ENCODE results near the gene TBC1D22B.
A peak's percentile ranks its signal among the peaks of the same experiment; 100 is the strongest.

TBC1D22B gene

DNA sequence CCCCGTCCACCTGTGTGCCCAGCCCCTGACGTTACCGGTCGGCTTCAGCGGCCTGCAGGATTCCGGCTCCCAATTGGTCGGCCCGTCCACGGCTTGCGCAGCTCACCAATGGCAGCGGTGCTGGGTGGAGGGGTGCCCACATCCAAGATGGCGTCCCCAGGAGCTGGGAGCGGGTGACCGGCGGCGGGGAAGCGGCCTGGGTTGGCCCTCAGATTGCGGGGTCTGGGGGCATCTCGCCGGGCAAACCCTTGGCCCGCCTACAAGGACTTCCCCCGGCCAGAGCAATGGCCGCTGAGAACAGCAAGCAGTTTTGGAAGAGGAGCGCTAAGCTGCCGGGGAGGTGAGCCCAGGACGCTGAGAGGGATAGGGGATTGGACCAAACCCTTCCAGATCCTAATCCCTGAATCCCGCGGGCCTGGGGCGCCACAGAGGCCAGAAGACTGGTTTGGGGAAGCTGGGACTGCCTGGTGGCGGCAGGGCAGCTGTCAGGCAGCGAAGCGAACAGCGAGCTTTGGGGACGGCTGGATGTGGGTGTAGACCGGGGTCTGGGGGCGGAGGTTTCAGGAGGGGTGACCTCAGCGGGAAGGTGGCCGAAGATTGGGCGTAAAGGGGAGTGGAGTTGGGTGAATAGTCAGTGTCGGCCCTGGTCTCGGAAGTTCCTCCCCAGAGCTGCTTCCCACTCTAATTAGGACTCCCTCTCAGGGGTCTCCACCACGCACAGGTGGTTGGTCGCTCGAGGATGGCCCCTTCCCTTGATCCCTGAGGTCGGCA is at the start of gene TBC1D22B, which contains the start of gene TMEM217:
TBC1D22B (plus strand) TSS at position 139 of the 771 bp plus-strand sequence; CDS start at position 285, 146 bp downstream.
TMEM217 (minus strand) TSS at position 511 of the 771 bp plus-strand sequence. CDS start 39,114 bp downstream, outside the sequence.
- Histone ChIP-seq H3K9me3 (ENCODE audit: control insufficient read depth, insufficient read depth, low read length) (no peaks in the 10 kb centered on the region), H3K4me3 (ENCODE audit: low read depth, low read length) (peak within 1 kb of the TSS; percentile 99), H3K9ac (ENCODE audit: low read depth, low read length) (peak within 1 kb of the TSS; percentile 89), H3K27me3 (ENCODE audit: control insufficient read depth, insufficient read depth, low read length) (peaks cover 8% of the 10 kb centered on the region), H3K36me3 (ENCODE audit: control insufficient read depth, insufficient read depth, low read length) (no peaks in the 10 kb centered on the region), H3K4me1 (ENCODE audit: control insufficient read depth, insufficient read depth, low read length) (no peaks in the 10 kb centered on the region)

GRCh38 chr6:37207903-37208456 is 49.6 kb upstream of the TBC1D22B start:
- no peaks in the 10 kb centered on the region for H3K4me1 ChIP-seq (ENCODE audit: control insufficient read depth, insufficient read depth, low read length)
- H3K9me3 ChIP-seq (ENCODE audit: control insufficient read depth, insufficient read depth, low read length): no peaks in the 10 kb centered on the region
- no peaks in the 10 kb centered on the region for H3K36me3 ChIP-seq (ENCODE audit: control insufficient read depth, insufficient read depth, low read length)
- no peak overlapping the region for H3K4me3 ChIP-seq (ENCODE audit: low read depth, low read length)
- no peaks in the 10 kb centered on the region for H3K27me3 ChIP-seq (ENCODE audit: control insufficient read depth, insufficient read depth, low read length)
- no peak overlapping the region for H3K9ac ChIP-seq (ENCODE audit: low read depth, low read length)

DNA sequence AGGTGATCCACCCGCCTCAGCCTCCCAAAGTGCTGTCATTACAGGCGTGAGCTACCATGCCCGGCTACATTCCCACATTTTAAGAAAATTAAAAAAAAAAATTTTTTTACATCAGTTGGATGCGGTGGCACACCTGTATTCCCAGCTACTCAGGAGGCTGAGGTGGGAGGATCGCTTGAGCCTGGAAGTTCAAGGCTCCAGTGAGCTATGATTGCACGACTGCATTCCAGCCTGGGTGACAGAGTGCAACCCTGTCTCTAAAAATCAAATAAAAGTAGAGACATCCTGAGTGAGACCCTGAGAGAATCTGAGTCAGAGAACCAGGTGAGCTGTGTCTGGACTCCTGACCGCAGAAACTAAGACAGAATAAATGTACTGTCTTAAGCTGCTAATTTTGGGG is 48.8 kb upstream of the TBC1D22B start:
- Histone ChIP-seq H3K4me3 (ENCODE audit: low read depth, low read length) (no peak overlapping the region), H3K4me1 (ENCODE audit: control insufficient read depth, insufficient read depth, low read length) (no peaks in the 10 kb centered on the region), H3K9me3 (ENCODE audit: control insufficient read depth, insufficient read depth, low read length) (no peaks in the 10 kb centered on the region), H3K9ac (ENCODE audit: low read depth, low read length) (no peak overlapping the region), H3K27me3 (ENCODE audit: control insufficient read depth, insufficient read depth, low read length) (no peaks in the 10 kb centered on the region), H3K36me3 (ENCODE audit: control insufficient read depth, insufficient read depth, low read length) (no peaks in the 10 kb centered on the region)

- H3K27me3 ChIP-seq (ENCODE audit: control insufficient read depth, insufficient read depth, low read length): no peaks in the 10 kb centered on the region
- no peaks in the 10 kb centered on the region for H3K36me3 ChIP-seq (ENCODE audit: control insufficient read depth, insufficient read depth, low read length)
- H3K4me3 ChIP-seq (ENCODE audit: low read depth, low read length): no peak overlapping the region
- H3K9me3 ChIP-seq (ENCODE audit: control insufficient read depth, insufficient read depth, low read length): no peaks in the 10 kb centered on the region
- no peak overlapping the region for H3K9ac ChIP-seq (ENCODE audit: low read depth, low read length)
- H3K4me1 ChIP-seq (ENCODE audit: control insufficient read depth, insufficient read depth, low read length): no peaks in the 10 kb centered on the region
Observed at GRCh38 chr6:37209461-37210205, 47.9 kb upstream of the TBC1D22B start.

GRCh38 chr6:37210313-37210968 is 47.1 kb upstream of the TBC1D22B start:
- no peaks in the 10 kb centered on the region for H3K9me3 ChIP-seq (ENCODE audit: control insufficient read depth, insufficient read depth, low read length)
- no peaks in the 10 kb centered on the region for H3K4me1 ChIP-seq (ENCODE audit: control insufficient read depth, insufficient read depth, low read length)
- no peaks in the 10 kb centered on the region for H3K27me3 ChIP-seq (ENCODE audit: control insufficient read depth, insufficient read depth, low read length)
- no peak overlapping the region for H3K9ac ChIP-seq (ENCODE audit: low read depth, low read length)
- no peak overlapping the region for H3K4me3 ChIP-seq (ENCODE audit: low read depth, low read length)
- no peaks in the 10 kb centered on the region for H3K36me3 ChIP-seq (ENCODE audit: control insufficient read depth, insufficient read depth, low read length)

GRCh38 chr6:37212268-37212667 is 45.3 kb upstream of the TBC1D22B start:
- H3K4me3 ChIP-seq (ENCODE audit: low read depth, low read length): no peak overlapping the region
- H3K4me1 ChIP-seq (ENCODE audit: control insufficient read depth, insufficient read depth, low read length): no peaks in the 10 kb centered on the region
- no peaks in the 10 kb centered on the region for H3K27me3 ChIP-seq (ENCODE audit: control insufficient read depth, insufficient read depth, low read length)
- no peaks in the 10 kb centered on the region for H3K9me3 ChIP-seq (ENCODE audit: control insufficient read depth, insufficient read depth, low read length)
- H3K9ac ChIP-seq (ENCODE audit: low read depth, low read length): no peak overlapping the region
- no peaks in the 10 kb centered on the region for H3K36me3 ChIP-seq (ENCODE audit: control insufficient read depth, insufficient read depth, low read length)

- Histone ChIP-seq H3K27me3 (ENCODE audit: control insufficient read depth, insufficient read depth, low read length) (no peaks in the 10 kb centered on the region), H3K4me3 (ENCODE audit: low read depth, low read length) (no peak overlapping the region), H3K9me3 (ENCODE audit: control insufficient read depth, insufficient read depth, low read length) (no peaks in the 10 kb centered on the region), H3K9ac (ENCODE audit: low read depth, low read length) (no peak overlapping the region), H3K4me1 (ENCODE audit: control insufficient read depth, insufficient read depth, low read length) (peaks cover 8% of the 10 kb centered on the region), H3K36me3 (ENCODE audit: control insufficient read depth, insufficient read depth, low read length) (no peaks in the 10 kb centered on the region)
Observed at GRCh38 chr6:37218061-37218460, 39.5 kb upstream of the TBC1D22B start.

- H3K4me3 ChIP-seq (ENCODE audit: low read depth, low read length): no peak overlapping the region
- H3K4me1 ChIP-seq (ENCODE audit: control insufficient read depth, insufficient read depth, low read length): peaks cover 9% of the 10 kb centered on the region
- H3K27me3 ChIP-seq (ENCODE audit: control insufficient read depth, insufficient read depth, low read length): no peaks in the 10 kb centered on the region
- H3K36me3 ChIP-seq (ENCODE audit: control insufficient read depth, insufficient read depth, low read length): no peaks in the 10 kb centered on the region
- no peaks in the 10 kb centered on the region for H3K9me3 ChIP-seq (ENCODE audit: control insufficient read depth, insufficient read depth, low read length)
- no peak overlapping the region for H3K9ac ChIP-seq (ENCODE audit: low read depth, low read length)
Observed at GRCh38 chr6:37218511-37218910, 39.1 kb upstream of the TBC1D22B start.

DNA sequence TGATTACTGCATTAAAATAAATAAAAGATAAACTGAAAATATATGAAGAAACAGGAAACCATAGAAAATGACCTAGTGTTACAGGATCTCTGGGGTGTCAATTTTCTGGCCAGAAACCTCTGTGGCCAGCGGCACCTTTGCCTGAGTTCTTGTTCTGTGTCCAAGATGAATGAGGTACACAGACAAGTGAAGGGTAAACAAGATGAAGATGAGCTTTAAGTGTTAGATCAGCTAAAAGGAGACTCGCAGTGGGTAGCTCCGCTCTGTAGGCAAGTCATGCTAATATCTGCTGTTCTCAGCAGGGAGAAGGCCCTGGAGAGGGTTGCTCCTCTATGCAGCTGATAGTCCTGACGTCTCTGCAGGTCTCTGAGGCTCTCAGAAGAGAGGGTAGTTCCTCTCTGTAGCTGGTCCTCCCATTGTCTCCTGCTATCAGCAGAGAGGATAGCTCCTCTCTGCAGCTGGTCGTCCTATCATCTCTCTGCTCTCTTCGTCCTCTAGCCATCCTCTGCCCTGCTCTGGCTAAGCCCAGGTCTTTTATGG is 35.9 kb upstream of the TBC1D22B start:
- peak overlapping the region; percentile 9 for H3K9ac ChIP-seq (ENCODE audit: low read depth, low read length)

DNA sequence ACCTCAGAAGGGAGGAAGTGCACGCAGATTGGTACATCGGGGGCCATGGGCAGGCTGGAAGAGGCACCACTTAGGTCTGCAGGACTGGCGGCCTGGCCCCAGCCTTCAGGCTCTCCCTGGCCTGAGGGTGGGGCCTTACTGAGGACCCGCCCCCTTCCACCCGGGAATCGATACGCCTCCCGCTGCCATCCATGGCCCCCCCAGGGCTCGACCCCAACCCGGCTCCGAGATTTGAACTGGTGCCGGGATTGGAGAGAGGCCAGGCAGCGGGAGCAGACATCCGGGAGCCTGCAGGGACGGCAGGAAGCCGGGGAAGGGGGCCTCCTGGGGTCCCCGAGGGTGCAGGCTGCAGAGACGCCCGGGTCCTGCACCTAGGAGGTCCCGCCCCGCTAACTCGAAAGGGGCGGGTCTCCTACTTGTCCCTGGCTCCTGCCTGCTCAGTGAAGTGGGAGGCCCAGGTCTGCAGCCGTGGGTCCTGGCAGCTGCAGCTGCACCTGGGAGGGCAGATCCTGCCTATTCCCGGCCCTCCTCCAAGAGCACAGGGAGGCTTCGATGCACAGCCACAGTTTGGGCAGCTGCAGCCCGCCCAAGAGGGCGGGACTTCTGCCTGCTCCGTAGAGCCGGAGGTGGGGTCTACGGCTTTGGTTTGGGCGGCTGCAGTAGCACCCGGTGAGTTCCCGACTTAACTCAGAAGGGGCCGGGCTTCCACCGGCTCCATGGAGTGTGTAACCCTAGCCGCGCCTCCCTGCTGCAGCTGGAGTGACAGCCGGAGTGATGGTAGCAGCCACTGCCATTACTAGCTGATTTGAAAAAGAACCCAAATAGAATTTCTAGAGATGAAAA is 35.2 kb upstream of the TBC1D22B start:
- peak overlapping the region; percentile 9 for H3K9ac ChIP-seq (ENCODE audit: low read depth, low read length)
- H3K4me1 ChIP-seq (ENCODE audit: control insufficient read depth, insufficient read depth, low read length): peaks cover 9% of the 10 kb centered on the region

More for the DNA sequence above, 35.9 kb upstream of the TBC1D22B start:
- peak overlapping the region; percentile 74 for H3K4me3 ChIP-seq (ENCODE audit: low read depth, low read length)
- H3K36me3 ChIP-seq (ENCODE audit: control insufficient read depth, insufficient read depth, low read length): no peaks in the 10 kb centered on the region
- peaks cover 9% of the 10 kb centered on the region for H3K4me1 ChIP-seq (ENCODE audit: control insufficient read depth, insufficient read depth, low read length)
- H3K27me3 ChIP-seq (ENCODE audit: control insufficient read depth, insufficient read depth, low read length): no peaks in the 10 kb centered on the region
- H3K9me3 ChIP-seq (ENCODE audit: control insufficient read depth, insufficient read depth, low read length): no peaks in the 10 kb centered on the region

More for the DNA sequence above, 35.2 kb upstream of the TBC1D22B start:
- Histone ChIP-seq H3K4me3 (ENCODE audit: low read depth, low read length) (peak overlapping the region; percentile 74), H3K36me3 (ENCODE audit: control insufficient read depth, insufficient read depth, low read length) (no peaks in the 10 kb centered on the region), H3K9me3 (ENCODE audit: control insufficient read depth, insufficient read depth, low read length) (no peaks in the 10 kb centered on the region), H3K27me3 (ENCODE audit: control insufficient read depth, insufficient read depth, low read length) (no peaks in the 10 kb centered on the region)
